GM19372 (cell line): ENCODE data around the gene FAM200B.
"Not testable (repeated sequence)": the region's sequence is repeated elsewhere in the genome, so short reads cannot be mapped to it uniquely, and the experiment has no call there.

Experiments
- ATAC-seq: cut with Tn5 transposase; IDR thresholded peaks from one replicate; pipeline ENCODE4 v1.9.1; 2021; ENCODE audit warnings: mild to moderate bottlenecking, low read depth, moderate library complexity; ENCODE audit not compliant: unreplicated experiment

FAM200B gene

GRCh38 chr4:15729910-15730533, 48.4 kb downstream of the FAM200B start:
- no peak for ATAC-seq

- ATAC-seq, result not testable (repeated sequence)
These were observed 51.4 kb downstream of the FAM200B start for GRCh38 chr4:15733061-15733460.

- no peak for ATAC-seq
These were observed 53.9 kb downstream of the FAM200B start for GRCh38 chr4:15735536-15735935.

- no peak for ATAC-seq
These were observed 55.0 kb downstream of the FAM200B start for GRCh38 chr4:15736514-15737050.

GRCh38 chr4:15737255-15737654, 55.6 kb downstream of the FAM200B start:
- ATAC-seq, result no peak

GRCh38 chr4:15738877-15739276, 57.2 kb downstream of the FAM200B start:
- ATAC-seq, result no peak
